GM18498 (cell line): Measurements from ENCODE around the gene IL1R2.

Experiments used
- ATAC-seq: cut with Tn5 transposase; IDR thresholded peaks from one replicate; pipeline ENCODE4 v1.9.1; 2021; ENCODE audit warnings: mild to moderate bottlenecking, moderate library complexity; ENCODE audit not compliant: unreplicated experiment

The IL1R2 gene

DNA sequence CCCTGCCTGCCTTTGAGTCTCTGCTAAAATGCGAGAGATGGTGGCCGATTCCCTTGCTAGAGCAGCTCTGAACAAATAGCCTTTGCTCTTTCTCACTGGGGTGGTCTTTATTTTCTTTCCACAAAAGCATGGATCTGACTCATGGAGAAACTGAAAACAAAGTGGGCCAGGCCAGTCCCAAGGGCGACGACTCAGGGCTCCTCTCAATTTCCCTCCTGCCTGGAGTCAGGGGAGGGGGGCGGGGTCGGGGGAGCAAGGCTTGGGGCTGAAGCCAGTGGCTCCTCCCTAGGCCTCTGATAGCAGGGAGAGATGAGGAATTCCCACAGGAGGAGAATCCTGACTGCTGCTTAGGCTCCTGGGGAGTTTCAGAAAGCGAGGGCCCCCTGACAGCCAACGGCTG, 17.1 kb upstream of the IL1R2 start:
- no peak for ATAC-seq

DNA sequence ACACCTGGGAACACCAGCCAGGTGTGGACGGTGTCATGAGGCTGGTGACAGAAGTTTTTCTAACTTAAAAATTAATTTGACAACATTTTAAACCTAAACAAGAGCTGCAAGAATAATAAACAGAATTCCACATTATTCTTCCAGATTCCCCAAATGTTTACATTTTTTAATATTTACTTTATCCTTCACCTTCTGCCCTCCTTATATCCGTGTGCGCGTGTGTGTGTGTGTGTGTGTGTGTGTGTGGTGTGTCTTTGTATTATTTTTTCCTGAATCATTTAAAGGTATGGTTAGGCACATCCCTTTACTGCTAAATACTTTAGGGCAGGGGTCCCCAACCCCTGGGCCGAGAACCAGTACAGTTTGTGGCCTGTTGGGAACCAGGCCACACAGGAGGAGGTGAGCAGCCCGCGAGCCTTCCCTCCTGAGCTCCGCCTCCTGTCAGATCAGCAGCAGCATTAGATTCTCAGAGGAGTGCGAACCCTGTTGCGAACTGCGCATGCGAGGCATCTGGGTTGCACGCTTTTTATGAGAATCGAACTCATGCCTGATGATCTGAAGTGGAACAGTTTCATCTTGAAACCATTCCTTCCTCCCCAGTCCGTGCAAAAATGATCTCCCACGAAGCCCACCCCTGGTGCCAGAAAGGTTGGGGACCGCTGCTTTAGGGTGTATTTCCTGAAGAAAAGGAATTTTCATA, 16.4 kb upstream of the IL1R2 start:
- no peak for ATAC-seq

DNA sequence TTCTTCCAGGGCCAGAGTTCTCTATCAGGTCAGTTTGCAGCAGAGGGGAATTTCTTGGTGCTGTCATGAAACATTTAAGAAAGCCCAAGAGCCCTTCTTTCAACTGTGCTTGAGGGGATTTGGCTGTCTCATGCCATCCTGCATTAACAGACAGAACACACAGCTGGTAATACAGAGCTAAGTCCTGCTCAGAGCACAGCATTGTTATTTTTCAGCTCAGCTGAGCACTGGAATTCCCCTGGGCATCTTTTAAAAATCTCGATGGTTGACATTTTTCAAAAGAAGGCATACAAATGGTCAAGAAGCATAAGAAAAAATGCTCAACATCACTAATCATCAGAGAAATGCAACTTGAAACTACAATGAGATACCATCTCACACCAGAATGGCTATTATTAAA, 14.9 kb upstream of the IL1R2 start:
- ATAC-seq: peak; percentile 63

DNA sequence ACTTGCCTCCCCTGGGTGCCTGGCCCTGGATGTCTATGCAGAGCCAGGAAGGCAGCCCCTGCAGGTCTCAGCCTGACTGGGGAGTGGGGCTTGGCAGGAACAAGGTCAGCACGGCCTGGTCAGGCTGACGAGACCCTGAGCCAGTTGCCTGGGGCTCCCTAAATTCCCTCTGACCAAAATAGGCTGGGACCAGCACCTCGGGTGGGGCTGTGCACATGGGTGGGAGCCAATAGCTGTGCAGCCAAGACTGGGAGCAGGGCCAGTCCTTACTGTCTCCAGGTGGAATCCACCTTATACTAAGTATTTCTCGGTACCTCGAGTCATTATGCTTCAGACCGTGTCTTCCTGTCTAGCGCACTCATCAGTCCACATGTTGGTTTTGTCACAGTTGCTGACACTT, 11.4 kb upstream of the IL1R2 start:
- ATAC-seq: no peak

DNA sequence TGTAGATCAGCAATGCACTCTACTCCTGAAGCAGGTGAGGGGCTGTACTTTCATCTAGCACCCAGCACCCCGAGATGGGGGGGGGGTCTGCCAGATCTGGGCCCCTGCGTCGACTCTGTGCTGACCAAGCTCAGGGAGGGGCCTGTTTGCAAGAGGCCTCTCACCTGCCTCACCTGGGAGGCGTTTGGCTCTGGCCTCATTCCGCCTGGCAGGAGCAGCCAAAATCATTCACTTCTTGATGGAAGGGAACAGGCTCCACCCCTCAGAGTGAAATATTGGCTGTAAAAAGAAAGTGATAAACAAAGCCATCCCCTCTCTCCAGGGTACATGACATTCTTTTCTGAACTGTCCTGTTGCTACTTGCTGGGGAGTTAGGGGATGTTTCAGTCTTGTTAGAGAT, 10.7 kb upstream of the IL1R2 start:
- ATAC-seq: no peak

DNA sequence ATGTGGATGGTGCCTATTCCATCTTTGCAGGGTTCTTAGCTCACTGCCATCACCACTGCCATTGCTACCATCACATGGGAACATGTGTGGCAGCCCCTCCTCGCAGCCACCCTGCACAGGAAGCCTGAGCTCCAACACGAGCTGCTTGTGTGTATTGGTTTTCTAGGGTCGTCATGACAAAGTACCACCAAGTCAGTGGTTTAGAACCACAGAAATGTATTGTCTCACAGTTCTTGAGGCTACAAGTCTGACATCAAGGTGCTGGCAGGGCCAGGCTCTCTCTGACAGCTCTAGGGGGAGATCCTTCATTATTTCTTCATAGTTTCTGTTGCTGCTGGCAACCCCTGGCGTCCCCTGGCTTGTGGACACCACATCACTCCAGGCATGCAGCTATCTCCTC, 10.3 kb upstream of the IL1R2 start:
- no peak for ATAC-seq

DNA sequence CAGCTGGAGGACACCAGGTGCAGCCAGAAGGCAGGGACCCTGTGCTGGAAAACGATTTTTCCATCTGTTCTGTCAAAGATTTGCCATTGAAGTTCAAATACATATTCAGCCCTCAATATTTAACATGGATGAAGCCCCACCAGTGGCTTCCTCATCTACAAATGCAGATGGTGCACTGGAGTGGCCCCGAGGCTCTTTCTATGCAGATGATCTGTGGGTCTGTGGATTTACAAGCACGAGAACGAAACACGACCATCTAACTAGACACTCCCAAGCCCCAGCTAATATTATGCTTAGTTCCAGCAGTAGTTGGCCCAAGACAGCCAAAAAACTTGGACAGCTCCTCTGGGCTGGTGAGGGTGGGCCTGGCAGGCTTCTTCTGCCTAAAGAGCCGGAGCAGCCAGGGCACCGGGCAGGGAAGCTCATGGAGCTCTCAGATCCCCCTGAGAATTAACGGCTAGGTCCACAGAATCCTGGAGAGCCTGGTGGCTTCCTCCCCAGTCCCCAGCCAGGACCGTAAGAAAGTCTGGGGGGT, 9.2 kb upstream of the IL1R2 start:
- no peak for ATAC-seq

DNA sequence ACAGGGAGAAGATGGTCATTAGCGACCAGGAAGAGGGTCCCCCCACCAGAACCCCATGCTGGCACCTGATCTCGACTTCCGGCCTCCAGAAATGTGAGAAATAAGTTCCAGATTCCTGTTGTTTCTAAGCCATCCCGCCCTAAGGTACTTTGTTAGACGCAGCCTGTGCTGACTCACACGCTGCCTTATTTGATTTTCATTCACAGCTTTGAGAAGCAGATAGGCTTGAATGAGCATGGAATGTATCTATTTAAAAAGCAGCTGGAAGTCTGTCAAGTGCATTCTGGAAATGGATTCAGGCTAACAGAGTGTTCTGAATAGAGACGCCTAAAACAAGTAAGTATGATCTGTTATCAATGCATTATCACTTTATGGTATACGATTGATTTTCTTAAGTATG, 8.3 kb upstream of the IL1R2 start:
- ATAC-seq: no peak

DNA sequence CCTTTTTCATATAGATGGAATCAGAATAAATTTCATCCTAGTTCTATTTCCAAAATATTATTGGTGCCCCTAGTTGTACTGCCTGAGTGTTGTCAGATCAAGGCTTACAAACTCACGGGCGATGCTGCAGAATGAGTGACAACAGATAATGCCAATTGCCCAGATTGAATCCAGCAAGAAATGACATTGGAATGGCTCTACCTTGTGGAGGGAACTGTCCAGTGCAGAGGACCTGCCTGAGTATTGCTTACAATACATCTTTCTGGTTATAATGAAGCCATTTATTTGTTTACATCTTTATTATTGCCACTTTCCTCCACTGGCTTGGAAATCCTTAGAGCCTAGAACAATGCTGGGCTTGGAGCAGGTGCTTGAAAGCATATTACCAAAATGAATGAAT, 7.8 kb upstream of the IL1R2 start:
- no peak for ATAC-seq

DNA sequence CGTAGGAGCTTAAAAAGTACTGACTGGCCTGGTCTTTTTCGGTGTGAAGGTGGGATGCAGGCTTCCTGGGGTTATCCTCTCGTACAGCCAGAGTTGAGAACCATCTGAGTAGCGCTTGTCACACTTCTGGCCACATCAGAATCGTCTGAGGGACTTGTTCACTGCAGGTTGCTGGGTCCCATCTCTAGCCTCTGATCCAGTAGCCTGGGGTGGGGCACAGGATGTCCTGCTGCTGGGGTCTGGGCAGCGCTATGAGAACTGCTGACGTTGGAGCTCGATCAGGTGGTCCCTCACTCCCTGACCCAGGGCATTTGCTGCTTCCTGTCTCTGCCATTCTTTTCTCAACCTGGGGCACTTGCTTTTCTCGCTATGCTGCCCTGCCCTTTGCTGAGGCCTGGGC, 7.1 kb upstream of the IL1R2 start:
- no peak for ATAC-seq

DNA sequence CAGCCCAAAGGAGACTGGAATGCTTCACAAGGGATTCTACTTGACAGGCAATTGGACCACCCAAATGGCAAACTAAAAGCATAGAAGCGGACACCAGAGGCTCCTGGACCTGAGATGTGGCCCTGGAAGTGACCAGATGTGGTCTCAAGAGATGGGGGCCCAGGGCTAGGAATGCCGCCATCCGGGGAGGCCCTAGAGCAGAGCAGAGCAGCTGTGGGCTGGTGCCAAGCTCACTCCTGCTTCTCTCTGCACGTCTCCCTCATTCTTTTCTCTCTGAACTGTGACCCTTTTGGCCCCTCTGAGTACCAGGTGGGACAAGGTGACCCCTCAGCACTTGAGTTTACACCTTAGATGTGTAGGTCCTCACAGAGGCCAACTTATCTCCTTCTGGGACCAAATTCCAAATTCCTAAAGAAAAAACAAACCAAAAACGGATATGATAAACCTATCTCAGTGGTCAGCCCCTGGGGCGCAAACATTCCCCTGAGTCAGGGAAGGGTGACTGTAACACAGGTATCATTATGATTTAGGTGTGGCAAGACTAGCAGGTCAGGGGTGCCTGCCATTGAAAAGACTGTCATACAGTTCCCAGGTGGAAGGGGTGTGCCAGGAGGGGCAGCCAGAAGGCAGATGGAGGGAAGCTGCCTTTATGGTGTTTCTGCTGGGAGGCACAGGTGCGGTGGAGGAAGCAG, 6.5 kb upstream of the IL1R2 start:
- no peak for ATAC-seq

DNA sequence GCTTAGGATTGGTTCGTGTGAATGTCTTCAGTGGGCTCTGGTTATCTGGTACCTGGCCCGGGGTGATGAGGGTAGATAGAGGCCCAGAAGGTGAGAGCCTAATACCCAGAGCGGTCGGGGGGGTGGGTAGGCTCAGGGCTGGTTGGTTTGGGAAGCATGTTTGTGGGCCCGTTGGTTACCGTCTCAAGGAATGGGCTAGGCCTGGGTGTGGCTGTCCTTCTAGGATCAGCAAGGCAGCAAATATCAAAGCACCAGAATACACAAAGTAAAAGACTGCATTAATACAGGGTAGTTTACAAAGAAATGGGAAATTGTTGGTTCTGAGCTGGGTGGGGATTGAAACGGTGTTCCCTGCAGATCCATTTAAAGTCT, 6.0 kb upstream of the IL1R2 start:
- no peak for ATAC-seq

DNA sequence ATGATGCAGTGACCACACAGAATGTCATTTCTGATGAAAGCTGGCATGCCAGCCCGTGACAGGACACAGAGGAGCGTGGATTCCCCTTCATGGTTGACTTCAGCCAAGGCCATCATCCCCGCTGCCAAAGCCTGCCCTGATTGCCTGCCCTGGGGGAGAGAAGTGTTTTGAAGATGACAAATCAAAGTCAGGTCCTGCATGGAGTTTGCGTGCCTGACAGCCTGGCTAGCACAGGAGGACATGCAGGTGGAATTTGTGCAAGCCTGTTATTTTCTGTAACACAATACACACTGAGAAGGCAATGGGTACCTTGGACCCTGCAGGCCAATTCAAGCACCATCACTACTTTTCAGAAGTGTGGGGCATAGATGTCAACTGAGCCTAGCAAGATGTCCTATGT, 5.4 kb upstream of the IL1R2 start:
- ATAC-seq: no peak

DNA sequence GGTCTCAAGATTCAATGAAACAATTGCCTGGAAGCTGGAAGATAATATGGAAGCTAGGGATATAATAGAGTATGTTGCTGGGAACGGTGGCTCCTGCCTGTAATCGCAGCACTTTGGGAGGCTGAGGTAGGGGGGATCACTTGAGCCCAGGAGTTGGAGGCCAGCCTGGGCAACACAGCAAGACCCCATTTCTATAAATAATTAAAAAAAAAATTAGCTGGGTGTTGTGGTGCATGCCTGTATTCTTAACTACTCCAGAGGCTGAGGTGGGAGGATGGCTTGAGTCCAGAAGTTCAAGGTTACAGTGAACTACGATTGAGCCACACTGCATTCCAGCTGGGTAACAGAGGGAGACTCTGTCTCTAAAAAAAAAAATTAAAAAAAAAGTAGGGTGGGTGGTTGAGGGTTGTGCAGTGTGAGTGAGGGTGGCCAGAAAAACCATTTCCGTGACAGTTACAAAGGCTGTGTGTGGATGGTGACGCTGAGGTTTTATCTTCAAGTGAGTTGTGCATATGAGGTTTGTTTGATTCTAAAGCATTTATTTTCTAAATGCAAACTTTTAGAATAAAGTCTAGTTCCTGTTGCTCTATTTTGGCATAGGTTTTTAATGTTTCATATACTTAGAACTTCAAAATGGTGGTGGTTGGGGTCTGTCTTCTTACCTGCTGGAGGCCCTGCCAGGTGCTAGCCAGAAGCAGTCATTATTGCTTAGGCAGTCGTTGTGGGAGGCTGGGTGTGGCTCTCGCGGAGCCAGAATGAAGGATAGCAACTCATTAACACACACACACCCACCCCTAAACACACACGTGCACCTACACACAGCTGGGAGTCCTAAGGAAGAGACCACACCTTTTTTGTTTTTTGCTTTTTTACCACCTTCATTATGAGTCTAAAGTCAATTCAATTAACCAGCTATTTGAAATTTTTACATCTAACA, 4.7 kb upstream of the IL1R2 start:
- ATAC-seq: no peak

DNA sequence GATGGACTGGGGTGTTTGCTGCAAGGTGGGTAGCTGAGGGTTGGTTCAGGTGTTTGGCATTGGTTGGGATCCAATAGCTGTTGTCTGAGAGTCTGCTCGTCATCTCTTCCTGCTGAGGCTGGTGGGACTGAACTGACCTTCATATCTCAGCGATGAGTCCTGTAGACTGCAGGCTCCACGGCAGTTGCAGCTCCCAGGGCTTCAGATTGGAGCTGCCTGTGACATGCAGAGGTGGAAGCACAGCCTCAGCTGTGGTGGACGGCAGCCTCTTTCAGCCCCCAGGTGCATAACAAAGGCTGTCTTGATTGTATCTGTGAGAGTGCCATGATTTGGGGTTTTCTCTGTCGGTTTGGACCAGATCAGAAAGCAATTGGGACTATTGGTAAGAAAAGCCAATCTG, 3.9 kb upstream of the IL1R2 start:
- no peak for ATAC-seq

DNA sequence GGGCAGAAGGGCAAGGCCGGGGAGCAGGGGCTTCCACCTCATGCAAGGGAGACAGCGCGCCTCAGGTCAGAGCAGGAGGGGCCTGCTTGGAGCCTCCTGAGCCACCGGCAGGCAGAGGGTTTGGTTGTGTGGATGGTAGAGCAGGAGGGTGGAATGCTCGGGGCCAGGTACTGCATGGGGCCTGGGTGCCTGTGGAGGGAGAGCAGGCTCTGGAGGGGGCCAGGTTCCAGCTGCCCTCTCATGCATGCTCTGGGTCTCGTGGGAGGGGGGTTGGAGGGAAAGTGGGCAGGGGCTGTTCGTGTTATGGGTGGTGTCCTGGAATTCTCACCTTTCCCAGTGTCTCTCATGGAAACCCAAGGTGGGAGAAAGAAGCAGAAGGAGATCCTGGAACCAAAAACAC, 3.2 kb upstream of the IL1R2 start:
- no peak for ATAC-seq

DNA sequence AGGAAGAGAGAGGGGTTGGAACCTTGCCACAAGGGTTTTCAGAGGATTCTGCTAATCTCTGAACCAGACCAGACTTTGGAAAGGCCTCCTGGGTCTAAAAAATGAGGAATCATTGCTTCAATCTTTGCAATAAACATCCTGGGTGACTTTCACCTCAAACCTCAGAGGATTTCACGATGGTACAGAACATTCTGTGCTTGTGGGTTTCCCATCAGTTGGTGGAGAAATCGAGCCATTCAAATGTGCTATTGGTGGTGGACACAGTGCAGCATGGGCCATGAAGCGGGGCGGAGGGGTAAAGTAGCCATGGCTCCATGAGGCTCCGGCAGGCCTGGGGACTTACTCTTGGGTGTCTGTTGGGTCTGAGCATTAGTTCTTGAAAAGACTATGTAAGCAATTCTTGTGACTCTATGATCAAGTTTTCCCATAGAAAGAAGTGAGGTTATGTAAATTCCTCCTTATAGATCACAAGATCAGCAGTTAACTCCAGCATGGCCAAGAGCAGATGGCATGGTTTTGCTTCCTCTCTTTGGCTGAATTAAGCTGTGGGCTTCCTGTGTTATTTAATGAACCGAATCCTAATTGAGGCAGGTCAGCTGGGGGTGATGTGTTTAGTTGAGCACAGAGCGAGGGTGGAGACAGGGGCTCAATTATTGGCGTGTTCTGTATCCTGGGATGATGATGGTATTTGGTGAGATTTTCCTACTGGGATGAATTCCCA, 1.9 kb upstream of the IL1R2 start:
- no peak for ATAC-seq

DNA sequence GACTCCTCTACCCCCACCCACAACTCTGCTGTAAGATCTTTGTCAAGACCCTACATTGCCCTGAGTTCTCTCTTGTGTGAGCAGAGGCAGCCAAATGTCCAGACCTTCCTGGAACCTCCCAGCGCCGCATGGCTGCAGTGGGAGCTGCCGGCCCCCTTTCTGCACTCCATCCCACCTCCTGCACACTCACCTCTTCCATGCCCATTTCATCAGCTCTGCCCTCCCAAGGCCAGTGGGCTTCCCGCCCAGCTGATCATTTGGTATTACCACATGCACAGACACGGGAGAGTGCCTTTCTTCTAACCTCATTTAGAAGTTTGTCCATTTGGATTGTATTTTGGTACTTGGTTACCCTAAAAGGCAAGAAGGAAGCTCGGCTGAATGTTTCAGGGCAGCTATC, 2.0 kb downstream of the IL1R2 start:
- ATAC-seq: no peak

DNA sequence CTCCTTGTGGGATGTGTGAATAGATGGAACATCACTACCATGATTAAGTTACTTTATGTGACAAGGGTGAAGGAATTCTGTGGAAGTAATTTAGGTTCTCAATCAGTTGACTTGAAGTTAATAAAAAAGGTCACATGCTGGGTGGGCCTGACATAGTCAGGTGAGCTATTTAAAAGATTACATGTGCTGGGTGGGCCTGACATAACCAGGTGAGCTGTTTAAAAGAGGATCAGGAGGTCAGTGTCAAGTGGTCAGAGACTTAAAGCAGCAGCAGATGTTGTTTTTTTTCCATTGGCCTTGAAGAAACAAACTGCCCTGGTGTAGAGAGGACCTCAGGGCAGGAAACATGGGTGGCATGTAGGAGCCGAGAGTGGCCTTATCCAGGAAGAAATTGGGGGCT, 3.3 kb downstream of the IL1R2 start:
- no peak for ATAC-seq

DNA sequence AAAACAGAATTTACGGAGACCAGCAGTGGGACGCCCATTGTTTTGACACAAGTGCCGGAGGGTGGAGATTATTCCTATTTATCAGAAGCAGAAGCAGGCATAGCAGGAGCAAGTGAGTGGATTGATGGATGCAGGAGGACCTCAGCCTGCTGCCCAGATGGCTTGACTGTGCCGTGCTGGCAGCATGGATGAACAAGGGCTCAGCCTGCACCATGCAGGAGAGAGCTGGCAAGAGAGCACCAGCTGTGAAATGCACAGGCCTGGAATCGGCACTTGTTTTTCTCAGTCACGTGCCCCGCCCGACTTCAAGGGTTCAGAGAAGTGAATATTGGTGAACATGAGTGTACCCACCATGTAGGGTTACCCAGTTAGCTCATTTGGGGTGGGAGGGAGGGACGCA, 4.0 kb downstream of the IL1R2 start:
- ATAC-seq: no peak

DNA sequence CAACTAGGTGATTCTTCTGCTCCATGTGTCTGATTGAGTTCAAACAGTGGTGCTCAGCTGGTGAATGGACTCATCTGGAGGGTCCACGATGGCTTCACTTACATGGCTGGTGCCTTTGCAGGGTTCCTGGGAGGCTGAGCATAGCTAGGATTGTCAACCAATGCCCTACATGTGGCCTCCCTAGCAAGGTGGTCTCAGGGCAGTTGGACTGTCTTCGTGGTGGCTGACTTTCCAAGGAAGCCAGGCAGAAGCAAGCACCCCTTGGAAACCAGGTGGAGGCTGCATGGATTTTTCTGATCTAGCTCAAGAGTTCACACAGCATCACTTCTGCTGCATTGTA, 6.8 kb downstream of the IL1R2 start:
- ATAC-seq: no peak
